ENCODE measurements around the gene ZSCAN32.

DNA sequence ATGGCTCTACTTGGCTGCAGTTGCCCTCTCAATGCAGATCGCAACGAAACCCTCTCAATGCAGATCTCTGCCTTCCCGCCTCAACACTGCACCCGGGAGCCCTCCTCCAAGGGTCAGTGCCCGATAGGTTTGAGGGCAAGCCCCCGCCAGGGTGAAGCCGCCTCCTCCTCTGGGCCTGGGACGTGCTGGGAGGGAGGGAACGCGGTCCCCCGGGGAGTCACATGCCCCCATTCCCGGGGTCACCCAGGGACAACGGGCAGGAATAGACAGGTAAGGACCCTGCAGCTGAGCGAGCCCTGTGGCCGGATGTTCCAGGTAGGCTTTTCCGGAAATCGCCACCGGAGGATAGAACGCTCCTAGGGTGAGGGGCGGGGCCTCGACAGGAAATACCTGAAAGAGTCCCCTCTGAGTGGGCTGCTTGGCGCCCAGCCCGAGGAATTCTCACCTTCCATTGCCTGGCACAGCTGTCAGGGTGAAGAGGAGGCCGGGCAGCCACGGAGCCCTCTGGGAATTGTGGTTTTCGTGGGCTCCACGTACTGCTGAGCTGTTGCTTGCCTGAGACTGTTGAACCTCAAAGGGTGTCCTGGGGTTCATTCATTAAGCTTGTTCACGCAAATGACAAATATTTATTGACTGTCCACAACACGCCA is 13.1 kb upstream of the ZSCAN32 start:
- no peak for TF ChIP-seq ZFP30 (CRISPR knock-in tag; IDR thresholded peaks at IDR 0.05)
- no peak for TF ChIP-seq PATZ1 (CRISPR knock-in tag; IDR thresholded peaks at IDR 0.05; ENCODE audit: borderline replicate concordance)
- TF ChIP-seq CREB5 (CRISPR knock-in tag; IDR thresholded peaks at IDR 0.05; ENCODE audit: low read depth): no peak
- no peak for TF ChIP-seq TCF4 (CRISPR knock-in tag; IDR thresholded peaks at IDR 0.05; ENCODE audit: borderline replicate concordance)
- TF ChIP-seq PPARA (CRISPR knock-in tag; IDR thresholded peaks at IDR 0.05; ENCODE audit: borderline replicate concordance): no peak
- no peak for TF ChIP-seq ARNTL (CRISPR knock-in tag; IDR thresholded peaks at IDR 0.05; ENCODE audit: borderline replicate concordance, low read depth)
- TF ChIP-seq ZFP3 (CRISPR knock-in tag; IDR thresholded peaks at IDR 0.05): no peak
- TF ChIP-seq ZNF565 (CRISPR knock-in tag; conservative IDR thresholded peaks at IDR 0.05; ENCODE audit: low read depth): no peak
- TF ChIP-seq, protein P1, sequence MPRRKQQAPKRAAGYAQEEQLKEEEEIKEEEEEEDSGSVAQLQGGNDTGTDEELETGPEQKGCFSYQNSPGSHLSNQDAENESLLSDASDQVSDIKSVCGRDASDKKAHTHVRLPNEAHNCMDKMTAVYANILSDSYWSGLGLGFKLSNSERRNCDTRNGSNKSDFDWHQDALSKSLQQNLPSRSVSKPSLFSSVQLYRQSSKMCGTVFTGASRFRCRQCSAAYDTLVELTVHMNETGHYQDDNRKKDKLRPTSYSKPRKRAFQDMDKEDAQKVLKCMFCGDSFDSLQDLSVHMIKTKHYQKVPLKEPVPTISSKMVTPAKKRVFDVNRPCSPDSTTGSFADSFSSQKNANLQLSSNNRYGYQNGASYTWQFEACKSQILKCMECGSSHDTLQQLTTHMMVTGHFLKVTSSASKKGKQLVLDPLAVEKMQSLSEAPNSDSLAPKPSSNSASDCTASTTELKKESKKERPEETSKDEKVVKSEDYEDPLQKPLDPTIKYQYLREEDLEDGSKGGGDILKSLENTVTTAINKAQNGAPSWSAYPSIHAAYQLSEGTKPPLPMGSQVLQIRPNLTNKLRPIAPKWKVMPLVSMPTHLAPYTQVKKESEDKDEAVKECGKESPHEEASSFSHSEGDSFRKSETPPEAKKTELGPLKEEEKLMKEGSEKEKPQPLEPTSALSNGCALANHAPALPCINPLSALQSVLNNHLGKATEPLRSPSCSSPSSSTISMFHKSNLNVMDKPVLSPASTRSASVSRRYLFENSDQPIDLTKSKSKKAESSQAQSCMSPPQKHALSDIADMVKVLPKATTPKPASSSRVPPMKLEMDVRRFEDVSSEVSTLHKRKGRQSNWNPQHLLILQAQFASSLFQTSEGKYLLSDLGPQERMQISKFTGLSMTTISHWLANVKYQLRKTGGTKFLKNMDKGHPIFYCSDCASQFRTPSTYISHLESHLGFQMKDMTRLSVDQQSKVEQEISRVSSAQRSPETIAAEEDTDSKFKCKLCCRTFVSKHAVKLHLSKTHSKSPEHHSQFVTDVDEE (CRISPR knock-in tag; IDR thresholded peaks at IDR 0.05): no peak
